IMR-90 (cell line): Measurements from ENCODE around the gene LRP1B.

ENCODE experiments used
- CEBPB ChIP-seq: IDR thresholded peaks from 2 replicates; pipeline ENCODE4 v1.6.1; 2012; ENCODE audit warnings: low read depth, low read length, improper control_type of control experiment
- FOS ChIP-seq: fragments of 150-350 bp; IDR thresholded peaks from 2 replicates; pipeline ENCODE4 v1.6.1; 2016; ENCODE audit warnings: low read depth, low read length
- NFE2L2 ChIP-seq: fragments of 150-350 bp; IDR thresholded peaks from 2 replicates; pipeline ENCODE4 v1.6.1; 2016; ENCODE audit warnings: low read depth, mild to moderate bottlenecking, low read length
- POLR2A ChIP-seq: IDR thresholded peaks from 2 replicates; pipeline ENCODE4 v1.6.1; 2012; ENCODE audit warnings: mild to moderate bottlenecking, low read depth, low read length
- RAD21 ChIP-seq: IDR thresholded peaks from 2 replicates; pipeline ENCODE4 v1.6.1; 2012; ENCODE audit warnings: low read length, improper control_type of control experiment
- RFX5 ChIP-seq: IDR thresholded peaks from 2 replicates; pipeline ENCODE4 v1.8.0; 2012; ENCODE audit warnings: low read depth, mild to moderate bottlenecking, low read length, moderate library complexity
- SMC3 ChIP-seq: fragments of 150-350 bp; IDR thresholded peaks from 2 replicates; pipeline ENCODE4 v1.6.1; 2016; ENCODE audit warnings: low read depth, mild to moderate bottlenecking, antibody characterized with exemption, low read length, moderate library complexity
- TF ChIP-seq, protein P1 (sequence below): conservative IDR thresholded peaks from 2 replicates; pipeline ENCODE4 v1.5.1; 2012; ENCODE audit warnings: mild to moderate bottlenecking, low read depth, low read length, improper control_type of control experiment

DNA sequence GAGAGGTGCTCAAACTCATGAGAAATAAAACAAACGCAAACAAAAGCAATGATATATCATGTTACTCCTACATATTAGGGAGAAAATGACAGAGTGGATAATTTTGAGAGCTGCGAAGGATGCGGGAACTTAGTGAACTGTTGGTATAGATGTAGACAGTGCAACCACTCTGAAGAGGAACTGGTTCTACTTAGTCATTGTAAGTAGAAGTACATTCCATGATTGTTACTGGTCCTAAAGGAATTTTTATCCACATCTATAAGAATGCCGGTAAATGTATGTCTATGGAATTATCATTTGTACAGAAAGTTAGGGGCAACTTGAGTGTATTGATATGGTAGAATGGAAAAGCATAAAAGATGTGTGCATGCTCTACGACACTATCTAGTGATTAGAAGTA lies 1238.4 kb downstream of the LRP1B start:
- TF ChIP-seq, protein P1, sequence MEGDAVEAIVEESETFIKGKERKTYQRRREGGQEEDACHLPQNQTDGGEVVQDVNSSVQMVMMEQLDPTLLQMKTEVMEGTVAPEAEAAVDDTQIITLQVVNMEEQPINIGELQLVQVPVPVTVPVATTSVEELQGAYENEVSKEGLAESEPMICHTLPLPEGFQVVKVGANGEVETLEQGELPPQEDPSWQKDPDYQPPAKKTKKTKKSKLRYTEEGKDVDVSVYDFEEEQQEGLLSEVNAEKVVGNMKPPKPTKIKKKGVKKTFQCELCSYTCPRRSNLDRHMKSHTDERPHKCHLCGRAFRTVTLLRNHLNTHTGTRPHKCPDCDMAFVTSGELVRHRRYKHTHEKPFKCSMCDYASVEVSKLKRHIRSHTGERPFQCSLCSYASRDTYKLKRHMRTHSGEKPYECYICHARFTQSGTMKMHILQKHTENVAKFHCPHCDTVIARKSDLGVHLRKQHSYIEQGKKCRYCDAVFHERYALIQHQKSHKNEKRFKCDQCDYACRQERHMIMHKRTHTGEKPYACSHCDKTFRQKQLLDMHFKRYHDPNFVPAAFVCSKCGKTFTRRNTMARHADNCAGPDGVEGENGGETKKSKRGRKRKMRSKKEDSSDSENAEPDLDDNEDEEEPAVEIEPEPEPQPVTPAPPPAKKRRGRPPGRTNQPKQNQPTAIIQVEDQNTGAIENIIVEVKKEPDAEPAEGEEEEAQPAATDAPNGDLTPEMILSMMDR: no peak
- TF ChIP-seq RAD21 (no peak), POLR2A (no peak), RFX5 (no peak), CEBPB (no peak), SMC3 (no peak), NFE2L2 (no peak), FOS (no peak)
